Adrenal gland (tissue), 5 donors: ENCODE measurements around the gene DGLUCY.

Experiments used
- CTCF ChIP-seq, 6 experiments: fragments of 450-650 bp in 4 of 6; fragments of 200-600 bp in 2 of 6; sonication (generic) in 1 of 6; IDR thresholded peaks; 1 replicate in 5 of 6; 2 replicates in 1 of 6; pipeline versions ENCODE4 v1.5.1 to v1.8.0; 2016 to 2021; ENCODE audit warnings: antibody characterized with exemption in 6 of 6, mild to moderate bottlenecking in 2 of 6, moderate library complexity in 1 of 6
- POLR2A ChIP-seq, 2 donors: fragments of 450-650 bp; IDR thresholded peaks; one replicate each; pipeline ENCODE4 v1.6.1; 2017; ENCODE audit warnings: antibody characterized with exemption in 2 of 2, mild to moderate bottlenecking in 2 of 2, moderate library complexity in 1 of 2
- donor health status: DM: no; HTN: no; CAD: no.

GRCh38 chr14:91142214-91142668, 28.4 kb downstream of the DGLUCY start:
- no peak for TF ChIP-seq CTCF (IDR thresholded peaks at IDR 0.05)
- TF ChIP-seq POLR2A (IDR thresholded peaks at IDR 0.05), result no peak
